GM21447 (cell line): ENCODE data around the gene LRP1.

Experiments
- ATAC-seq: cut with Tn5 transposase; IDR thresholded peaks from one replicate; pipeline ENCODE4 v1.9.1; 2021; ENCODE audit not compliant: unreplicated experiment

Gene LRP1

DNA sequence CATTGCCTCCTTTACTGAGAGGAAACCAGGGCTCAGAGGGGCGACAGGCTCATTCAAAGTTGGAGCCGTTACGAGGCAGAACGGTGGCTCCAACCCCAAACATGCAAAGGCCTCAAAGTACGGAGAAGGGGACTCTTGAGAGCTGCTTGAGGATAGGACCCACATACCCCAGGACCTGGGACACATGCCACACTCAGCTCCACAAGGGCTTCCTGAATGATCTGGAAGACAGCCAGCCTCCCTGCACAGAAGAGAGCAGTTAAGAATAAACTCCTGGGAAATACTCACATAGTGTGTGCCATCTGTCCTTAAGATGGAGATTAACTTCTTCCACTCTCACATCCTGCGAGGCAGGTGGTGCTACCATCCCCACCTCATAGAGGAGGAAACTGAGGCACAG lies 61.8 kb downstream of the LRP1 start:
- ATAC-seq = no peak

DNA sequence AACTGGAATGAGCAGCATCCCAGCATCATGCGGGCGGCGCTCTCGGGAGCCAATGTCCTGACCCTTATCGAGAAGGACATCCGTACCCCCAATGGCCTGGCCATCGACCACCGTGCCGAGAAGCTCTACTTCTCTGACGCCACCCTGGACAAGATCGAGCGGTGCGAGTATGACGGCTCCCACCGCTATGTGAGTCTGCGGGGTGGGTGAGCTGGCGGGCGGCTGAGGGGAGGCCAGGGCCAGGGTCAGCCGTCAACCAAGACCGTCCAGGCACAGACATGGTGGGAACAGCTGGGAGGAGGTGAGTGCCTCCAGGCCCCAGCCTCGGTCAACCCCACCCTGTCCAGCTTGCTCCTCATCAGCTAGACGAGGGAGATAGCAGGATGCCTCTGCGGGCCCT lies 62.5 kb downstream of the LRP1 start:
- no peak for ATAC-seq

- ATAC-seq = no peak
These were observed 63.1 kb downstream of the LRP1 start for GRCh38 chr12:57191410-57191809.

DNA sequence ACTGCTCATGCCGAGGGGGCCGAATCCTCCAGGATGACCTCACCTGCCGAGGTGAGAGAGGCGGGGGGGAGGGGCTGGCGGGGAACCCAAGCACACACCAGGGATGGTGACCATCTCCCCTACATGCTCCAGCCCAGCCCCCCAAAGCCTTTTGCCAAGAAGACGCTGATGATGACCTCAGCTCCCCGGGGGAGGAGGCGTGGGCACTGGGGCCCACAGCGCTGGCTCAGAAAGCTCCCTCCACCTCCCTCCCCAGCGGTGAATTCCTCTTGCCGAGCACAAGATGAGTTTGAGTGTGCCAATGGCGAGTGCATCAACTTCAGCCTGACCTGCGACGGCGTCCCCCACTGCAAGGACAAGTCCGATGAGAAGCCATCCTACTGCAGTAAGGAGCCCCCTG lies 64.6 kb downstream of the LRP1 start:
- ATAC-seq = no peak

DNA sequence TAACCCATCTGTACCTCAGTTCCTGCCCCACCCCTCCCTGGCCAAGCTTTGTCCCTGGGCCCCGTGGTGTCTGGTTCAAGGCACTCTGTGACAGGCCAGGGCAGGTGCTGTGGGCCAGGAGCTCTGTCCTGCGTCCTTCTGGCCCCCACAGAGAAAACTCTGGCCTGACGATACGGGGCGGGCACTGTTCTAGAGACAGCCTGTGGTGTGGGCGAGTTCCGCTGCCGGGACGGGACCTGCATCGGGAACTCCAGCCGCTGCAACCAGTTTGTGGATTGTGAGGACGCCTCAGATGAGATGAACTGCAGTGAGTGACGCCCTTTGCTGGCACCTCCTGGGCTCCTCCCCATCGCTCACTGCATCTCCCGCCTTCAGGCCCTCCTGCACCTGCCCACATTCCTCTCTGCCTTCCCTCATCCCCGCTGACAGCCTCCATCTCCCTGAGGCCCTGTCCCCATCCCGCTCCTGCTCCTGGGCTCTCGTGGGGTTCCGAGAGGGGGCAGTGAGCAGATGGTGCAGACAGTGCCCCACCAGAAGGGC lies 65.5 kb downstream of the LRP1 start:
- ATAC-seq = no peak

DNA sequence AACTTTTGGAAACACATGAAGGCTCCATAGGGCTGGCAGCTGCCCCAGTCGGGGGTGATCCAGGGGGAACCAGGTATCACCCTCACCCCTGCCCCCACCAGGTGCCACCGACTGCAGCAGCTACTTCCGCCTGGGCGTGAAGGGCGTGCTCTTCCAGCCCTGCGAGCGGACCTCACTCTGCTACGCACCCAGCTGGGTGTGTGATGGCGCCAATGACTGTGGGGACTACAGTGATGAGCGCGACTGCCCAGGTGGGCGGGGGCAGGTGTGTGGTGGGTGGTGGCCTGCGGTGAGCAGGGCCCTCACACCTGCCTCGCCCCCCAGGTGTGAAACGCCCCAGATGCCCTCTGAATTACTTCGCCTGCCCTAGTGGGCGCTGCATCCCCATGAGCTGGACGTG lies 66.0 kb downstream of the LRP1 start:
- ATAC-seq = no peak

GRCh38 chr12:57195186-57195585 lies 66.9 kb downstream of the LRP1 start:
- no peak for ATAC-seq

DNA sequence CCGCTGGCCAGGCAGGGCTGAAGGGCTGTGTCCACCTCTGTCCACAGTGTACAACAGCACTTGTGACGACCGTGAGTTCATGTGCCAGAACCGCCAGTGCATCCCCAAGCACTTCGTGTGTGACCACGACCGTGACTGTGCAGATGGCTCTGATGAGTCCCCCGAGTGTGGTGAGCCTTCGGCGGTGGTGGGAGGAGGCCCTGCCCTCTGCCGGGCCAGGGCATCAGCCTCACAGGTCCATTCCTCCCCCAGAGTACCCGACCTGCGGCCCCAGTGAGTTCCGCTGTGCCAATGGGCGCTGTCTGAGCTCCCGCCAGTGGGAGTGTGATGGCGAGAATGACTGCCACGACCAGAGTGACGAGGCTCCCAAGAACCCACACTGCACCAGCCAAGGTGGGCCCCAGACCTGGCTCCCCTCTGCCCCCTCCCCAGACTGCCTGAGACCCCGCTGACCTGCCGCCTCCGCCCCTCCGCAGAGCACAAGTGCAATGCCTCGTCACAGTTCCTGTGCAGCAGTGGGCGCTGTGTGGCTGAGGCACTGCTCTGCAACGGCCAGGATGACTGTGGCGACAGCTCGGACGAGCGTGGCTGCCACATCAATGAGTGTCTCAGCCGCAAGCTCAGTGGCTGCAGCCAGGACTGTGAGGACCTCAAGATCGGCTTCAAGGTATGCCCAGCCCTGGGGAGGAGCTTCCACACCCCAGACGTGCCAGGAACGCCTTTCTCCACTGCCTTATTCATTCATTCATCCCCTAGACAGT lies 67.5 kb downstream of the LRP1 start:
- no peak for ATAC-seq

DNA sequence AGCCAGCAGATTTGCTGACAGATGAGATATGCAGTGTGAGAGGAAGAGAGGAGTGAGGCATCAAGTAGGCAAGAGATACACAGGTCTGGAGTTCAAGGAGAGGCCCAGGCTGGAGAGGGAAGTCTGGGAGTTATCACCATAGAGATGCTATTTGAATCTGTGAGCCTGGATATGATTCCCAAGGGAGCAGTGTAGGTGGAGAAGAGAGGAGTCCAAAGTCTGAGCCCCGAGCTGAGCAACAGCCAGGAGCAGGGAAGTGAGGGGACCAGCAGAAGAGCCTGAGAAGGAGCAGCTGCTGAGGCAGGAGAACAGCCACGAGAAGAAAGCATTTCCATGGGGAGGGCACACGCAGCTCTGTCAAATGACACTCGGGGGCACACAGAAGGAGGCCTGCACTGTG lies 68.2 kb downstream of the LRP1 start:
- no peak for ATAC-seq

DNA sequence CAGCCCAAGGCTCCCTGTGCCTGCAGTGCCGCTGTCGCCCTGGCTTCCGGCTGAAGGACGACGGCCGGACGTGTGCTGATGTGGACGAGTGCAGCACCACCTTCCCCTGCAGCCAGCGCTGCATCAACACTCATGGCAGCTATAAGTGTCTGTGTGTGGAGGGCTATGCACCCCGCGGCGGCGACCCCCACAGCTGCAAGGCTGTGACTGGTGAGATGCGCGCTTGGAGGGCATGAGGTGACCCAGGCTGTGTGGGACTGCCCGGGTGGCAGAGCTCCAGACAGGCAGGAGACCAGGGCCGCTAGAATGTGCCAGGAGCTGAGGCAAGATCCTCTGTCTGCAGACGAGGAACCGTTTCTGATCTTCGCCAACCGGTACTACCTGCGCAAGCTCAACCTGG lies 68.7 kb downstream of the LRP1 start:
- ATAC-seq = no peak

DNA sequence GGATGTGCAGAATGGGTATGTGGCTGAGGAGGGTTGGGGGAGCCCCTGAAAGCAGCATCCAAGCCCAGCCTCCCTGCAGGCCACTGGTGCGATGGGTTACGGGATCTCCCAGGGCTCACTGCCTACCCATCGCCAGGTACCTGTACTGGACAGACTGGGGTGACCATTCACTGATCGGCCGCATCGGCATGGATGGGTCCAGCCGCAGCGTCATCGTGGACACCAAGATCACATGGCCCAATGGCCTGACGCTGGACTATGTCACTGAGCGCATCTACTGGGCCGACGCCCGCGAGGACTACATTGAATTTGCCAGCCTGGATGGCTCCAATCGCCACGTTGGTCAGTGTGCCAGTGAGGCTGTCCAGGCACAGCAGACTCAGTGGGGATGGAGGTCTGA lies 70.0 kb downstream of the LRP1 start:
- no peak for ATAC-seq

DNA sequence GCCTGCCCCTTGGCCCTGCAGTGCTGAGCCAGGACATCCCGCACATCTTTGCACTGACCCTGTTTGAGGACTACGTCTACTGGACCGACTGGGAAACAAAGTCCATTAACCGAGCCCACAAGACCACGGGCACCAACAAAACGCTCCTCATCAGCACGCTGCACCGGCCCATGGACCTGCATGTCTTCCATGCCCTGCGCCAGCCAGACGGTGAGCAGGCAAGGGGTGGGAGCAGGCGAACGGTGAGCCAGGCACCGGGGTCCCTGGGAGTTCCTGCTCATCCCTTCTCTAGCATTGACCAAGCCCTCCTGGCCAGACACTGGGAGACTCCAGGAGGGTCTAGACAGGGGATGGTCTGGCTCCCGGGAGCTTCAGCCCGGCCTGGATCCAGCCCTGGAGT lies 70.9 kb downstream of the LRP1 start:
- no peak for ATAC-seq

DNA sequence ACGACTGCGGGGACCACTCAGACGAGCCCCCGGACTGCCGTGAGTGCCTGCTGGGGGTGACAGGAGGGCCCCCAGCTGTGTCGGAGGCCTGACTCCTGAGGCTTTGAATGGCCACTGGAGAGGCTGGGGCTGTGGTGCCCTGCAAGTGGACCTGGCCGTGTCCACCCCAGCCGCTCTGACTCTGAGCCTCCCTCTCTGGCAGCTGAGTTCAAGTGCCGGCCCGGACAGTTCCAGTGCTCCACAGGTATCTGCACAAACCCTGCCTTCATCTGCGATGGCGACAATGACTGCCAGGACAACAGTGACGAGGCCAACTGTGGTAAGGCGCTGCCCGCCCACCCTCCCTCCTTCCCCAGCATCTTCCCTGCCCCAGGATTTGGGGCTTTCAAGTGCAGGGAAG lies 72.2 kb downstream of the LRP1 start:
- no peak for ATAC-seq

GRCh38 chr12:57201219-57201618 lies 72.9 kb downstream of the LRP1 start:
- no peak for ATAC-seq

DNA sequence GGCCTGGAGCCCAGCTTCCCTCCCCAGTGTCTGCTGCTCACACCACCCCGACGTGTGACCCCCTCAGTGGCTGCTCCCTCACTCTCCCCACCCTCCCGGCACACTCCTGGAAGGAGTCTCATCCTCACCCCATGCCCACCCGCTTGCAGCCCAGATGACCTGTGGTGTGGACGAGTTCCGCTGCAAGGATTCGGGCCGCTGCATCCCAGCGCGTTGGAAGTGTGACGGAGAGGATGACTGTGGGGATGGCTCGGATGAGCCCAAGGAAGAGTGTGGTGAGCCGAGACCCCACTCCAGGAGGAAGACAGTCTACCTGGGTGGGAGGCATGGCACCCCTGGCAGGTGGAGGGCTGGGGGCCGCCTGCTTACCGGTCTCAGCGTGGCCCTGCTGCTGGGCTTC lies 73.3 kb downstream of the LRP1 start:
- no peak for ATAC-seq

- no peak for ATAC-seq
These were observed 74.0 kb downstream of the LRP1 start for GRCh38 chr12:57202321-57202720.

GRCh38 chr12:57203201-57203600 lies 74.9 kb downstream of the LRP1 start:
- ATAC-seq = no peak

- ATAC-seq = no peak
These were observed 75.5 kb downstream of the LRP1 start for GRCh38 chr12:57203791-57204190.

DNA sequence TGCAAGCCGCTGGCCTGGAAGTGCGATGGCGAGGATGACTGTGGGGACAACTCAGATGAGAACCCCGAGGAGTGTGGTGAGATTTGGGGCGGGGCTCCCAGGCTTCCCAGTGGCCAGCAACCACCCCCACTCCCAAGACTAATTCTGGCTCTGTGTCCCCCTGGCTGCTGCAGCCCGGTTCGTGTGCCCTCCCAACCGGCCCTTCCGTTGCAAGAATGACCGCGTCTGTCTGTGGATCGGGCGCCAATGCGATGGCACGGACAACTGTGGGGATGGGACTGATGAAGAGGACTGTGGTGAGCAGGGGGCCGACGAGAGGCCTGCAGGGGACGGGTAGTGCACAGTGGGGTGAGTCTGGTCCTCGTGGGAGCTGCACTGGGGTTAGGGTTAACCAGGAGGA lies 76.2 kb downstream of the LRP1 start:
- no peak for ATAC-seq

DNA sequence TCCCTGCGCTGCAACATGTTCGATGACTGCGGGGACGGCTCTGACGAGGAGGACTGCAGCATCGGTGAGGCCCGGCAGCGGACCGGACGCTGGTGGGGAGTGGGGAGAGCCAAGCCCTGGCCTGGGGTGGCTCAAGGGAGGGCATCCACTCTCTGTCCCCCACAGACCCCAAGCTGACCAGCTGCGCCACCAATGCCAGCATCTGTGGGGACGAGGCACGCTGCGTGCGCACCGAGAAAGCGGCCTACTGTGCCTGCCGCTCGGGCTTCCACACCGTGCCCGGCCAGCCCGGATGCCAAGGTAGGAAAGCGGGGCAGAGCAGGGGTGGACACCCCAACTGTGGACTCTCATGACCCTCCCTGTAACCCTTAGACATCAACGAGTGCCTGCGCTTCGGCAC lies 76.9 kb downstream of the LRP1 start:
- ATAC-seq = no peak

DNA sequence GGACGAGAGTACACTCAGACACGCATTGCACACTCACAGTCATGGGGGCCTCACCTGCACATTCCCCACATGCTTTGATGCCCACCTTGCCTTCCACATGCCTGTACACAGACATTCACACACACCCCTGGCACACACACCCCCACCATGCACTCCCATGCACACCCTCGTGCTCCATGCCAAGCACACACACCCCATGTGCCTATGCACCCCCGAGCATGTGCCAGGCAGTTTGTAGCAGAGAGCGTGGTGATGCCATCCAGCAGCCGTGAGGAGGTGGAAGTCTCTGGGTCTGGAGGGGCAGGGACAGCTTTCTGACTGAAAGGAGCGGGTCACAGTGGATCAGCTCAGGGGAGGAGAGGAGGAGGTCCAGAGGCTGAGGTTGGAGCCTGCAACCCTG lies 77.6 kb downstream of the LRP1 start:
- no peak for ATAC-seq

GRCh38 chr12:57207731-57208630 lies 79.7 kb downstream of the LRP1 start:
- ATAC-seq = no peak
